Stimulated activated memory B cell treated with anti-CD40 and anti-IgM and Interleukin-4, amounts not matched to agents 10 μg/mL and 1 μg/mL and 100 μg/mL, for 72 hours (primary cell): ENCODE results near the gene TARP.

Experiments used
- ATAC-seq: fragments of 150-1000 bp; cut with Tn5 transposase; 2 replicates; pipeline ENCODE4 v1.10.0; 2021
- H3K27ac Mint-ChIP-seq: one replicate; pipeline ENCODE4 v1.8.0; 2022; ENCODE audit warnings: mild to moderate bottlenecking, mixed read lengths
- H3K27me3 Mint-ChIP-seq: one replicate; pipeline ENCODE4 v1.8.0; 2022; ENCODE audit warnings: mixed read lengths
- H3K36me3 Mint-ChIP-seq: one replicate; pipeline ENCODE4 v1.8.0; 2022; ENCODE audit warnings: mixed read lengths
- H3K4me1 Mint-ChIP-seq: one replicate; pipeline ENCODE4 v1.8.0; 2022; ENCODE audit warnings: mixed read lengths
- H3K4me3 Mint-ChIP-seq: one replicate; pipeline ENCODE4 v1.8.0; 2022; ENCODE audit warnings: mild to moderate bottlenecking, moderate library complexity, mixed read lengths
- H3K9me3 Mint-ChIP-seq: one replicate; pipeline ENCODE4 v1.8.0; 2022; ENCODE audit warnings: mixed read lengths

The TARP gene

GRCh38 chr7:38223306-38223705, 50.1 kb downstream of the TARP start:
- peaks cover 57% of the 10 kb centered on the region for H3K36me3 Mint-ChIP-seq
- no peak for ATAC-seq
- H3K27me3 Mint-ChIP-seq: no peaks in the 10 kb centered on the region
- H3K27ac Mint-ChIP-seq: no peak overlapping the region
- no peaks in the 10 kb centered on the region for H3K4me1 Mint-ChIP-seq
- H3K9me3 Mint-ChIP-seq: no peaks in the 10 kb centered on the region
- H3K4me3 Mint-ChIP-seq: no peak overlapping the region

DNA sequence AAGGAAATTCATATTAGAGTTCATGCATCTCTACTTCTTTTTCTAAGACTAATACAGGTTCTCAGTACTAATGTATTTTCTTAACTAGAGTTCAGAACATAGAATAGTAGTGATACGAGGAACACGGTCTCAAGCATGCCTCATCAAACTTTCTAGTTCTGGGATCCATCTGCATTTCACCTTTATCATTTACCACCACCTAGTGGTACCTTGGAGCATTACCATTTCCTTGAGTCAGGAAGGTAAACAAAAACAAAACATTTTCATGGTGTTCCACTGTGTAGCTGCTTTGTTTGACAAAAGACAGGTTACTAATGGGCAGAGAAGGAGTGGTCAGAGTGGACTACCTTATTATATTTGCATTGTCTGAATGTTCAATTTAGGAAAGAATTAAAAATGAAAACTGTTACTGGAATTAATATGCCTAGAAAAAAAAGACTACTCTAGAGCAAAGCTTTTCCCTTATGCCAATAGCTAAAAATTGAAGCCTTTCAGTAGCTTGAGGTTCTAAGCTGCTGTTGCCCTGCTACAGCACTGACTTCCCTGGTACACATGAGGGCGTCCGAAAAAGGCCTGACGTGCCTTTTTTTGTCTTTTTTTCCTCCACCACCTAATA, 50.8 kb downstream of the TARP start:
- Mint-ChIP-seq H3K4me3 (no peak overlapping the region), H3K9me3 (no peaks in the 10 kb centered on the region), H3K4me1 (no peaks in the 10 kb centered on the region), H3K36me3 (peaks cover 57% of the 10 kb centered on the region), H3K27ac (no peak overlapping the region), H3K27me3 (no peaks in the 10 kb centered on the region)
- peak; percentile 48 for ATAC-seq

- Mint-ChIP-seq H3K9me3 (no peaks in the 10 kb centered on the region), H3K27me3 (no peaks in the 10 kb centered on the region), H3K27ac (no peak overlapping the region), H3K36me3 (peaks cover 50% of the 10 kb centered on the region), H3K4me3 (no peak overlapping the region), H3K4me1 (no peaks in the 10 kb centered on the region)
- no peak for ATAC-seq
These were observed 53.0 kb downstream of the TARP start for GRCh38 chr7:38220452-38220851.

GRCh38 chr7:38217672-38218071, 55.8 kb downstream of the TARP start:
- H3K4me1 Mint-ChIP-seq: no peaks in the 10 kb centered on the region
- H3K36me3 Mint-ChIP-seq: peaks cover 25% of the 10 kb centered on the region
- ATAC-seq: no peak
- no peaks in the 10 kb centered on the region for H3K9me3 Mint-ChIP-seq
- no peak overlapping the region for H3K4me3 Mint-ChIP-seq
- H3K27me3 Mint-ChIP-seq: no peaks in the 10 kb centered on the region
- H3K27ac Mint-ChIP-seq: no peak overlapping the region

DNA sequence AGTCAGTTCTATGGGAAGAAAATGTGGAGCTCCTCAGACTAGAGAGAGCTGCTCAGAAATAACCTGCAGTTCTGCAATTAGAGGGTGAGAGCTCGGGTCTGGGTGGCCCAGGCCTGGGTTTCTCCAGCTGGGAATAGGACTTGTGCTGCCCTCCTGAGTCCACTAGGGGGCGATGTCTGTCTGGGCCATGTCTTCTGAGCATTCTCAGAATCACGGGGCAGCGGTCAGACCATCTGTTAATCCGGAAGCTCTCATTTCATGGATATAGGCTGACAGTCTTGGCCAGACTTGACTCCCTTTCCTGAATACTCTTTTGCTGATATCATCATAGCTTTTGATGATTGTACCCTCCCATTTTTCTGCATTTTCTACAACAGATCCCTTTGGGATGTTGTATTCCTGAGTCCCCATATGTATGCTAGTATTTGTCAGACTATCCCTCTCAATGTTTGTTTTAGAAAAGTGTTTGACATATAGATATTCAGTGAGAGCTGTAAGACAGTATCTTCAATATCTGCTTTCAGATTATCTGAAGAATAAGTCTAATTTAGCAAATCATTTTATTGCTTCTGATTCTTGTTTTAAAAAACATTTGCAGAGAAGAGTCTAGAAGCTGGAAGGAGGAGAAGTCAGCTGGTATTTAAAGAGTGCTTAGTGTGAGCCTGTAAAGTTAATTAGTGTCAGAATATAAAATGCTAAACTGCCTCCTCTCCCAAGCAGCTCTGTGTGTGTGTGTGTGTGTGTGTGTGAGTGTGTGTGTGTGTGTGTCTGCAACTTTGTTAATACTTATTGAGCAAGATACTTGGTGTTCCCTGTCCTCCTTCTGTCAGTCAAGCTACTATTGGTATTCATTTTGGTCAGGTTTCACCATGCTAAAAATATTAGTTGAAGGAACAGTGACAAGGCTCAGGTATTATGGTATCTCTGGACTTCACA, 57.4 kb downstream of the TARP start:
- H3K36me3 Mint-ChIP-seq: peaks cover 30% of the 10 kb centered on the region
- peak; percentile 86 for ATAC-seq
- H3K27me3 Mint-ChIP-seq: no peaks in the 10 kb centered on the region
- H3K27ac Mint-ChIP-seq: no peak overlapping the region
- H3K4me3 Mint-ChIP-seq: no peak overlapping the region
- H3K4me1 Mint-ChIP-seq: no peaks in the 10 kb centered on the region
- H3K9me3 Mint-ChIP-seq: no peaks in the 10 kb centered on the region

- H3K4me3 Mint-ChIP-seq: no peak overlapping the region
- no peaks in the 10 kb centered on the region for H3K9me3 Mint-ChIP-seq
- no peak overlapping the region for H3K27ac Mint-ChIP-seq
- H3K27me3 Mint-ChIP-seq: no peaks in the 10 kb centered on the region
- H3K36me3 Mint-ChIP-seq: peaks cover 25% of the 10 kb centered on the region
- no peaks in the 10 kb centered on the region for H3K4me1 Mint-ChIP-seq
- ATAC-seq: no peak
These were observed 58.3 kb downstream of the TARP start for GRCh38 chr7:38215115-38215514.

DNA sequence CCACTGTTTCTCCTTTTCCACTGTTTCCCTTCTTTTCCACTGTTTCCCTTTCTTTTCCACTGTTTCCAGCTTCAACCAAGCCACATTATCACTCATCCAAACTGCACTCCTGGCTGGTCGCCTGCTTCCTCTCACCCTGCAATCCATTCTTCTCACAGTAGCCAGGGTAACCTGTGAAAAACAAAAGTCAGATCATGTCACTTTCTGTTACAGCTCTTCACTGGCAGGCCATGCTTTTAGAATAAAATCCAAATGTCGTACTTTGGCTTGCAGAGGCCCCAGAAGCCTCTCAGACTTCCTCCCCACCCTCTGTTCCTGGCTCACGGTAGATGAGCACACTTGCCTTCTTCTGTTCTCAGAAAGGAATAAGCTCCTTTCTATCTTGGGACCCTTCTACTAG, 61.5 kb downstream of the TARP start:
- Mint-ChIP-seq H3K4me1 (no peaks in the 10 kb centered on the region), H3K27ac (no peak overlapping the region), H3K4me3 (no peak overlapping the region), H3K27me3 (no peaks in the 10 kb centered on the region), H3K9me3 (no peaks in the 10 kb centered on the region), H3K36me3 (peaks cover 21% of the 10 kb centered on the region)
- ATAC-seq: no peak

DNA sequence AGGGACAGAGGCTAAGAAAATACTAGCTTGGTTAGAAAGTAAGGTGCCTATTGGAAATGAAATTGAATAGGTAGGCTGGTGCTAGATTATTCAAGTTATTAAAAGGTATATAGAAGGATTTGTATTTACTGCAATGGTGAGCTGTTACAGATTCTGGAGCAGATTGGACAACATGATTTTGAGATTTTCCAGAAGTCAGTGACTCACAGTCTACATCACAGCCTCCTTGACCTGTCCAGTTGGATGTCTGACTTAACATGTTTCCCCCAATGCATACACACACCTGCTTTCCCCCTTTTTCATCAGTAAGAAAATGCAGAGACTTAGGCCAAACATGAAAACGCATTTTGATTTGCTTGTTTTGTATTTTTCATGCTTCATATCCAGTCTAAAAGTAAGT, 62.0 kb downstream of the TARP start:
- Mint-ChIP-seq H3K36me3 (peaks cover 22% of the 10 kb centered on the region), H3K4me1 (no peaks in the 10 kb centered on the region), H3K9me3 (no peaks in the 10 kb centered on the region), H3K27ac (no peak overlapping the region), H3K4me3 (no peak overlapping the region), H3K27me3 (no peaks in the 10 kb centered on the region)
- no peak for ATAC-seq
